ENCODE measurements around the gene LRRC18.

LRRC18 gene

GRCh38 chr10:48939790-48940325, at the start of gene LRRC18:
LRRC18 (minus strand) TSS chr10:48939840; CDS start chr10:48914155, 25,685 bp downstream.
- H3K4me3 ChIP-seq (ENCODE audit: low read depth in 1 of 2, low read length in 2 of 2) = no peak within 1 kb of the TSS
- H3K36me3 ChIP-seq (ENCODE audit: control insufficient read depth in 1 of 2, insufficient read depth in 2 of 2, low read length in 2 of 2) = no peaks in the 10 kb centered on the region
- H3K27ac ChIP-seq (ENCODE audit: low read depth, low read length) = no peak within 1 kb of the TSS
- no peaks in the 10 kb centered on the region for H3K9me3 ChIP-seq (ENCODE audit: control insufficient read depth in 1 of 2, low read length in 2 of 2)
- H3K4me1 ChIP-seq (ENCODE audit: control insufficient read depth in 1 of 2, insufficient read depth in 2 of 2, low read length in 2 of 2) = no peaks in the 10 kb centered on the region
- no peaks in the 10 kb centered on the region for H3K27me3 ChIP-seq (ENCODE audit: control insufficient read depth in 1 of 2, insufficient read depth in 2 of 2, low read length in 2 of 2)
- no peak within 1 kb of the TSS for H3K9ac ChIP-seq (ENCODE audit: low read depth in 1 of 2, low read length in 2 of 2)

GRCh38 chr10:48985621-48986158, 46.0 kb upstream of the LRRC18 start:
- Histone ChIP-seq H3K4me3 (ENCODE audit: low read depth in 1 of 2, low read length in 2 of 2) (no peak overlapping the region), H3K9me3 (ENCODE audit: control insufficient read depth in 1 of 2, low read length in 2 of 2) (no peaks in the 10 kb centered on the region), H3K4me1 (ENCODE audit: control insufficient read depth in 1 of 2, insufficient read depth in 2 of 2, low read length in 2 of 2) (no peaks in the 10 kb centered on the region), H3K36me3 (ENCODE audit: control insufficient read depth in 1 of 2, insufficient read depth in 2 of 2, low read length in 2 of 2) (no peaks in the 10 kb centered on the region), H3K27me3 (ENCODE audit: control insufficient read depth in 1 of 2, insufficient read depth in 2 of 2, low read length in 2 of 2) (no peaks in the 10 kb centered on the region), H3K9ac (ENCODE audit: low read depth in 1 of 2, low read length in 2 of 2) (no peak overlapping the region), H3K27ac (ENCODE audit: low read depth, low read length) (no peak overlapping the region)

GRCh38 chr10:48983648-48984351, 44.2 kb upstream of the LRRC18 start:
- Histone ChIP-seq H3K27ac (ENCODE audit: low read depth, low read length) (no peak overlapping the region), H3K9ac (ENCODE audit: low read depth in 1 of 2, low read length in 2 of 2) (no peak overlapping the region), H3K36me3 (ENCODE audit: control insufficient read depth in 1 of 2, insufficient read depth in 2 of 2, low read length in 2 of 2) (no peaks in the 10 kb centered on the region), H3K4me1 (ENCODE audit: control insufficient read depth in 1 of 2, insufficient read depth in 2 of 2, low read length in 2 of 2) (no peaks in the 10 kb centered on the region), H3K4me3 (ENCODE audit: low read depth in 1 of 2, low read length in 2 of 2) (no peak overlapping the region), H3K9me3 (ENCODE audit: control insufficient read depth in 1 of 2, low read length in 2 of 2) (no peaks in the 10 kb centered on the region), H3K27me3 (ENCODE audit: control insufficient read depth in 1 of 2, insufficient read depth in 2 of 2, low read length in 2 of 2) (no peaks in the 10 kb centered on the region)

GRCh38 chr10:48982584-48982983, 42.9 kb upstream of the LRRC18 start:
- H3K36me3 ChIP-seq (ENCODE audit: control insufficient read depth in 1 of 2, insufficient read depth in 2 of 2, low read length in 2 of 2) = no peaks in the 10 kb centered on the region
- no peak overlapping the region for H3K9ac ChIP-seq (ENCODE audit: low read depth in 1 of 2, low read length in 2 of 2)
- no peak overlapping the region for H3K27ac ChIP-seq (ENCODE audit: low read depth, low read length)
- no peaks in the 10 kb centered on the region for H3K4me1 ChIP-seq (ENCODE audit: control insufficient read depth in 1 of 2, insufficient read depth in 2 of 2, low read length in 2 of 2)
- no peak overlapping the region for H3K4me3 ChIP-seq (ENCODE audit: low read depth in 1 of 2, low read length in 2 of 2)
- no peaks in the 10 kb centered on the region for H3K27me3 ChIP-seq (ENCODE audit: control insufficient read depth in 1 of 2, insufficient read depth in 2 of 2, low read length in 2 of 2)
- no peaks in the 10 kb centered on the region for H3K9me3 ChIP-seq (ENCODE audit: control insufficient read depth in 1 of 2, low read length in 2 of 2)

GRCh38 chr10:48981310-48981907, 41.8 kb upstream of the LRRC18 start:
- Histone ChIP-seq H3K9me3 (ENCODE audit: control insufficient read depth in 1 of 2, low read length in 2 of 2) (no peaks in the 10 kb centered on the region), H3K9ac (ENCODE audit: low read depth in 1 of 2, low read length in 2 of 2) (no peak overlapping the region), H3K4me3 (ENCODE audit: low read depth in 1 of 2, low read length in 2 of 2) (no peak overlapping the region), H3K36me3 (ENCODE audit: control insufficient read depth in 1 of 2, insufficient read depth in 2 of 2, low read length in 2 of 2) (no peaks in the 10 kb centered on the region), H3K27me3 (ENCODE audit: control insufficient read depth in 1 of 2, insufficient read depth in 2 of 2, low read length in 2 of 2) (no peaks in the 10 kb centered on the region), H3K4me1 (ENCODE audit: control insufficient read depth in 1 of 2, insufficient read depth in 2 of 2, low read length in 2 of 2) (no peaks in the 10 kb centered on the region), H3K27ac (ENCODE audit: low read depth, low read length) (no peak overlapping the region)

- Histone ChIP-seq H3K27ac (ENCODE audit: low read depth, low read length) (no peak overlapping the region), H3K9me3 (ENCODE audit: control insufficient read depth in 1 of 2, low read length in 2 of 2) (no peaks in the 10 kb centered on the region), H3K4me1 (ENCODE audit: control insufficient read depth in 1 of 2, insufficient read depth in 2 of 2, low read length in 2 of 2) (no peaks in the 10 kb centered on the region), H3K9ac (ENCODE audit: low read depth in 1 of 2, low read length in 2 of 2) (no peak overlapping the region), H3K27me3 (ENCODE audit: control insufficient read depth in 1 of 2, insufficient read depth in 2 of 2, low read length in 2 of 2) (no peaks in the 10 kb centered on the region), H3K4me3 (ENCODE audit: low read depth in 1 of 2, low read length in 2 of 2) (no peak overlapping the region), H3K36me3 (ENCODE audit: control insufficient read depth in 1 of 2, insufficient read depth in 2 of 2, low read length in 2 of 2) (no peaks in the 10 kb centered on the region)
Observed at GRCh38 chr10:48978318-48978717, 38.7 kb upstream of the LRRC18 start.

GRCh38 chr10:48976196-48976595, 36.6 kb upstream of the LRRC18 start:
- Histone ChIP-seq H3K9me3 (ENCODE audit: control insufficient read depth in 1 of 2, low read length in 2 of 2) (no peaks in the 10 kb centered on the region), H3K36me3 (ENCODE audit: control insufficient read depth in 1 of 2, insufficient read depth in 2 of 2, low read length in 2 of 2) (no peaks in the 10 kb centered on the region), H3K27me3 (ENCODE audit: control insufficient read depth in 1 of 2, insufficient read depth in 2 of 2, low read length in 2 of 2) (no peaks in the 10 kb centered on the region), H3K9ac (ENCODE audit: low read depth in 1 of 2, low read length in 2 of 2) (no peak overlapping the region), H3K27ac (ENCODE audit: low read depth, low read length) (no peak overlapping the region), H3K4me3 (ENCODE audit: low read depth in 1 of 2, low read length in 2 of 2) (no peak overlapping the region), H3K4me1 (ENCODE audit: control insufficient read depth in 1 of 2, insufficient read depth in 2 of 2, low read length in 2 of 2) (no peaks in the 10 kb centered on the region)

- H3K4me3 ChIP-seq (ENCODE audit: low read depth in 1 of 2, low read length in 2 of 2) = no peak overlapping the region
- no peaks in the 10 kb centered on the region for H3K9me3 ChIP-seq (ENCODE audit: control insufficient read depth in 1 of 2, low read length in 2 of 2)
- no peaks in the 10 kb centered on the region for H3K4me1 ChIP-seq (ENCODE audit: control insufficient read depth in 1 of 2, insufficient read depth in 2 of 2, low read length in 2 of 2)
- no peak overlapping the region for H3K27ac ChIP-seq (ENCODE audit: low read depth, low read length)
- no peaks in the 10 kb centered on the region for H3K27me3 ChIP-seq (ENCODE audit: control insufficient read depth in 1 of 2, insufficient read depth in 2 of 2, low read length in 2 of 2)
- H3K9ac ChIP-seq (ENCODE audit: low read depth in 1 of 2, low read length in 2 of 2) = no peak overlapping the region
- H3K36me3 ChIP-seq (ENCODE audit: control insufficient read depth in 1 of 2, insufficient read depth in 2 of 2, low read length in 2 of 2) = no peaks in the 10 kb centered on the region
Observed at GRCh38 chr10:48974510-48975156, 35.0 kb upstream of the LRRC18 start.

GRCh38 chr10:48973065-48973464, 33.4 kb upstream of the LRRC18 start:
- Histone ChIP-seq H3K27ac (ENCODE audit: low read depth, low read length) (no peak overlapping the region), H3K9me3 (ENCODE audit: control insufficient read depth in 1 of 2, low read length in 2 of 2) (no peaks in the 10 kb centered on the region), H3K9ac (ENCODE audit: low read depth in 1 of 2, low read length in 2 of 2) (no peak overlapping the region), H3K27me3 (ENCODE audit: control insufficient read depth in 1 of 2, insufficient read depth in 2 of 2, low read length in 2 of 2) (no peaks in the 10 kb centered on the region), H3K4me3 (ENCODE audit: low read depth in 1 of 2, low read length in 2 of 2) (no peak overlapping the region), H3K4me1 (ENCODE audit: control insufficient read depth in 1 of 2, insufficient read depth in 2 of 2, low read length in 2 of 2) (no peaks in the 10 kb centered on the region), H3K36me3 (ENCODE audit: control insufficient read depth in 1 of 2, insufficient read depth in 2 of 2, low read length in 2 of 2) (no peaks in the 10 kb centered on the region)

GRCh38 chr10:48970654-48971053, 31.0 kb upstream of the LRRC18 start:
- no peaks in the 10 kb centered on the region for H3K27me3 ChIP-seq (ENCODE audit: control insufficient read depth in 1 of 2, insufficient read depth in 2 of 2, low read length in 2 of 2)
- no peaks in the 10 kb centered on the region for H3K4me1 ChIP-seq (ENCODE audit: control insufficient read depth in 1 of 2, insufficient read depth in 2 of 2, low read length in 2 of 2)
- H3K9ac ChIP-seq (ENCODE audit: low read depth in 1 of 2, low read length in 2 of 2) = no peak overlapping the region
- H3K27ac ChIP-seq (ENCODE audit: low read depth, low read length) = no peak overlapping the region
- H3K4me3 ChIP-seq (ENCODE audit: low read depth in 1 of 2, low read length in 2 of 2) = no peak overlapping the region
- no peaks in the 10 kb centered on the region for H3K9me3 ChIP-seq (ENCODE audit: control insufficient read depth in 1 of 2, low read length in 2 of 2)
- no peaks in the 10 kb centered on the region for H3K36me3 ChIP-seq (ENCODE audit: control insufficient read depth in 1 of 2, insufficient read depth in 2 of 2, low read length in 2 of 2)

Data from duodenal mucosa (tissue), 2 donors.